ENCODE data around the gene MRPS11.
"Not testable (repeated sequence)": the region's sequence is repeated elsewhere in the genome, so short reads cannot be mapped to it uniquely, and the experiment has no call there.

MRPS11 gene

DNA sequence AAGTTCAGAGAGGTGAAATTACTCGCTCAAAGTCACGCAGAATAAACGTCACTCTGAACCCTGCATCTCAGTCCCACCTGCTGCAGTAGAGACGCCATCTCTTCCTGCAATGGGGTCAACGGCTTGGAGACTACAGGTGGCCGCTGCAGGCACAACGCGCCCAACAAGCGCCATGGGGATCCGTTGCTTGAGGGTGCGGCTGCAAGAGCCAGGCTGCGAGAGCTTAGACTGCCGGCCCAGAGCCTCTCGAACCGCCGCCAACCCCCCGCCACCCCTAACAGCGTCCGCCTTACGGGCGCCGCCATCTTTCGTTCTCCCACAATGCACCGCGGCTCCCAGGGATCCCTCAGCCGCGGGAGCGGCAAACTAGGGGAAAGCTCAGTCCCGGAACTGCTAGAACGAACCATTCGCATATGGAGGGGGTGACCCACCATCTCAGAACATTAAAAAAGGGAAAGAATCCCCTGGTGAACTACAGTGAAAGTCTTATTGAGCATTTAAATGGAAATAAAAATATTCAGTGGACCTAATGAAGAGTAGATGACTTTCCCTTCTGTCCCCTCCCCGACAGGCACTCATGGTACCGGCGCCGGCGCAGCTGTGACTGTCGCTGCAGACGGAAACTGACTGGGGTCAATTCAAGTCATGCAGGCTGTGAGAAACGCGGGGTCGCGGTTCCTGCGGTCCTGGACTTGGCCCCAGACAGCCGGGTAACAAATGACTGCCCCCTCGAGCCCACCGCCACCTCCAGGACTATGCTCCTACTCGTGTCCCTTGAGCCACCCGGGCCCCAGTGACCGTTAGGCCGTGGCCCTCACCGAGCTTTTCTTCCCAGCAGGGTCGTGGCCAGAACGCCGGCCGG is at the start of gene MRPS11, which contains the start of gene MRPL46:
TSS of gene MRPS11 (plus strand) at position 636 of the 862 bp plus-strand sequence. CDS start at position 646, 10 bp downstream.
TSS of gene MRPL46 (minus strand) at position 316 of the 862 bp plus-strand sequence. CDS start at position 305, 11 bp downstream.
- peak; percentile 81 for DNase-seq

GRCh38 chr15:88419830-88420229 is 47.7 kb upstream of the MRPS11 start:
- DNase-seq = no peak

GRCh38 chr15:88423331-88423730 is 44.2 kb upstream of the MRPS11 start:
- DNase-seq = no peak

DNA sequence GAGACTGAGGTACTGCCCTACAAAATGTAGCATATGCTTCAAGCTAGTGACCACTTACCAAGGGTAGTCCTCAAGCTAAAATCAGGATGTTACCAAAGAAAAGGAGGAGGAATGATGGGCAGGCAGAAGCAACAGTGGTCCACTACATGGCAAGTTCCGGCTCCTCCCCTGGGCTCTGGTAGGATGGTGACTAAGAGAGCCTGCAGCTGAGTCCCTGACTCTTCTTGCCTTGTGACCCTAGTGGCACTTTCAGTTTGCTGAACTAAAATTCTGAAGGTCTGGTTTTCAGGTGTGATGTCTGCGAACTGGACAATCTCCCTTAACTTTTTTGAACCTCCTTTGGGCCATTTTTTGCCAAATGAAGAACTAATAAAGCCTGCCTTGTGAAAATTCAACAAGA is 41.2 kb upstream of the MRPS11 start:
- DNase-seq = no peak

- DNase-seq = no peak
Observed at GRCh38 chr15:88428053-88428452, 39.5 kb upstream of the MRPS11 start.

- DNase-seq = no peak
Observed at GRCh38 chr15:88428805-88429605, 38.5 kb upstream of the MRPS11 start.

DNA sequence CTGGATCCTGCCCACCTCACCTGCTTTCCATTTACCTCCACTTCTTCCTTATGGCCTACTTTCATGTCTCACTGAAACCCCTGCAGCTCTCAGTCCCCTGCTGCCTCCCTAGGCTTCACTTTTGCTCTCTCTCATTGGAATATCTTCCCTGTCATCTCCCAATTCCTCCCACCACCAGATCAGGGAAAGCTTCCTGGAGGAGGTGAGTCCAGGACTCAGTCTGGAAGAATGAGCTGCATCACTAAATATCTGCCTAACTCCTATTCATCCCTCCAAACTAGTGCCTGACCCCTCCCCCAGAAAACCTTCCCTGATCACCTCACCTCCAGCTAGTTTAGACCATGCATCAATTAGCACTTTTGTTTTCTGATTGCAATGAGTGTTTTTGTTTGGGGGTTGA is 37.5 kb upstream of the MRPS11 start:
- no peak for DNase-seq

GRCh38 chr15:88431441-88431840 is 36.1 kb upstream of the MRPS11 start:
- no peak for DNase-seq

GRCh38 chr15:88433046-88433685 is 34.3 kb upstream of the MRPS11 start:
- DNase-seq = no peak

DNA sequence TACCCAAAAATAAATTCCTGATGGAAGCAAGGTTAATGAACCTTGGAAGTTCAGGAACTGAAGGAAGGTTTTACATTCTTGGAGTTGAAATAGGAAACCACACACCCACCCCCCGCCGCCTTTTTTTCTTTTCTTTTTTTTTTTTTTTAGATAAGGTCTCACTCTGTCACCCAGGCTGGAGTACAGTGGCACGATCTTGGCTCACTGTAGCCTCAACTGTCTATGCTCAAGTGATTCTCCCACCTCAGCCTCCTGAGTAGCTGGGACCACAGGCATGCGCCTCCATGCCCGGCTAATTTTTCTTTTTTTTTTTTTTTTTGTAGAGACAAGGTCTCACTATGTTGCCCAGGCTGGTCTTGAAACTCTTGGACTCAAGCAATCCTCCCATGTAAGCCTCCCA is 33.4 kb upstream of the MRPS11 start:
- DNase-seq = not testable (repeated sequence)

DNA sequence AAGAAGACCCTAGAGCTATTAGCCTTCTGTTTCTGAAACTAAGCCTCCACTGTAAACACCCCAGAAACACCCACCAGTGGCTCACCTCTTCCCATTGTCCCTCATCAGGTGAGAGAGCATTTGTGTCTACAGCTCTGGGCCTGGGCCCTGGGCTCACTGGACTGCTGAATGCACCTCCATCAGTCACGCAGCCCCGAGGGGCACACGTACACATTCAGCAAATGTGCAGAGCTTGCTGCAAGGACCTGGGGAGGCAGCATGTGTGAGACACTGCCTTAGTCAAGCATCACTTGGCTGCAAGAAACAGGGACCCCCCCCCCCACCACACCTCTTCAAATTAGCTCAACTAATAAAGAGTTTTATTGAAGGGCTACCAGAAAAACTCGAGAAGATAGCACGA is 29.3 kb upstream of the MRPS11 start:
- DNase-seq = no peak

- no peak for DNase-seq
Observed at GRCh38 chr15:88440021-88440420, 27.5 kb upstream of the MRPS11 start.

- DNase-seq = no peak
Observed at GRCh38 chr15:88441076-88441730, 26.3 kb upstream of the MRPS11 start.

DNA sequence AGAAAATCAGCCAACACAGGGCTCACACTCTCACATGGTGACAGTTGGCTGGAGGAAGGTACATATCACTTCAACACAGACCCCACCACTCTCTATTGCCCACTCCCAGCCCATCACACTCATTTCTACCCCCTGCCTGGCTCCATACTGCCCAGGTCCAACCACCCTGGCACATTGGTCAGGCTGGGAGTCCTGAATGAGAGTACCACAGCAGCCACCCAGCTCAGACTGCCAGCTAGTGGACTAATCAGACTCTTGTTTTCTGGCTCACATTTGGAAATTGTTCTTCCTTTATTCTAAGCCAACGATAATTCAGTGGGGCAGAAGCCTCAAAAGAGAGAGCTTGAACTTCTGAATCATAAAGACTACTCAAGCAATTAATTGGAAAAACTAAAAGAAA is 20.3 kb upstream of the MRPS11 start:
- DNase-seq = no peak

- no peak for DNase-seq
Observed at GRCh38 chr15:88447741-88448140, 19.8 kb upstream of the MRPS11 start.

- no peak for DNase-seq
Observed at GRCh38 chr15:88448991-88449461, 18.5 kb upstream of the MRPS11 start.

GRCh38 chr15:88449581-88449980 is 17.9 kb upstream of the MRPS11 start:
- no peak for DNase-seq

DNA sequence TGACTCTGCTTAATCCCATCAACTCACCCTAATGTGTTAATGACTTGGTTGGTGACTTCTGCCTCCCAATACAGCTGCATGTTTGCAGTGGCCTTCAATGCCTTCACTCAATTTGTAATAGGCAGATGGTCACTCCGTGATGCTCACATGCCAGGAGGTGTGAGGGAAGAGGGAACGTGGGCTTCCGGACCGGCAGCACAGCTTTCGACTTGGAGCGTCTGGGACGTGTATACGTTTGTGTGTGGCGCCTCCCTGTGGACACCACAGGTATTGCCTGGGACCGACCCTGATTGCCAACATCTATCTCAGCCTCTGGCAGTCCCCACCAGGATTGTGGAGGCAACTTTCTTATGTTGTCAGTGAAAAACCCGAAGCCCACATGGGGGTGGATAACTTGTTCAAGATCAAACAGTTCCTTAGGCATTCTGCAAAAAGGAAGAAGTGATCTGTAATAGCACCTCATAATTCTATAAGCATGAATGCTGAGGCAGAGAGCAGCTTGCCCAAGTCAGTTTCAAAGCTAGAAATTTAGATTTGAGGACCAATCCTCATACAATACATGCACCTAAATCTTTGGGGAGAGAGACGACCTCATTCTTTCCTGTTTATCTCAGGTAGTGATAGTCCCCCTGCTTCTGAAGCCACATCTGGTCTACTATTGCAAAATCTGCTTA is 17.2 kb upstream of the MRPS11 start:
- peak; percentile 42 for DNase-seq

DNA sequence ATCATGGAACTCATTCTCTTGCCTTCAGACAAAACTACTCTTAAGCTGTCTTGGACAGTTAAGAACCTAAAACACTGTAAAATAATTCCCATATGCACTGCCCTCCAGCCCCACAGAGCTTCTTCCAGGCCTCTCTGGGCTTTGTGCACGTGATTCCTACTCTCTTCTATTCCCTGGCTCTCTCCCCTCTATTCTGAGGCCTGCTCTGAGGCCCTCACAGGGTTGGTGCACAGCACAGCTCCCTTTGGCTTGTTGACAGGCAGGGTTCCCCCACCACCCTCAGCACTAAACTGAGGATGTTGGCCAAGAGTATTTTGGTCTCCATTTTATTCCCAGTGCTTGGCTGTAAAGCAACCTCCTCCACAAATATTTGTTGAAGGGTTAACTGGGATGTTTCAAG is 13.9 kb upstream of the MRPS11 start:
- no peak for DNase-seq

DNA sequence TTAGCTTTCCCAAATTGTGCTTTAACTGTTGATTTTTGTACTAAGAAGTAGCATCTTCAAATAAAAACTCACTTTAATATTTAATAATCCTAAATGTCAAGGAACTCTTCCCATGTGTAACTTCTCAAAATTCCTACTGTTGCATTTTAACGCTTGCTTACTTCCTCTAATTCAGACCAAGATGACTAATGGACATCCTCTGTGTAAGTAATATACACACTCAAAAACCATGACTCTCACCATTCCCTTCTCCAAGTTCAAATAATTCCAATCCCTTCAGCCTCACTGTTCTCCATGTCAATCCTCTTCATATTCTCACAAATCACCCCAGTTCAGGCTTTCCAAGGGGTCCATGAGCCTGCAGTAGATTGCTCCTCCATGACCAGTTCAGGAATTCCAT is 13.3 kb upstream of the MRPS11 start:
- no peak for DNase-seq

DNA sequence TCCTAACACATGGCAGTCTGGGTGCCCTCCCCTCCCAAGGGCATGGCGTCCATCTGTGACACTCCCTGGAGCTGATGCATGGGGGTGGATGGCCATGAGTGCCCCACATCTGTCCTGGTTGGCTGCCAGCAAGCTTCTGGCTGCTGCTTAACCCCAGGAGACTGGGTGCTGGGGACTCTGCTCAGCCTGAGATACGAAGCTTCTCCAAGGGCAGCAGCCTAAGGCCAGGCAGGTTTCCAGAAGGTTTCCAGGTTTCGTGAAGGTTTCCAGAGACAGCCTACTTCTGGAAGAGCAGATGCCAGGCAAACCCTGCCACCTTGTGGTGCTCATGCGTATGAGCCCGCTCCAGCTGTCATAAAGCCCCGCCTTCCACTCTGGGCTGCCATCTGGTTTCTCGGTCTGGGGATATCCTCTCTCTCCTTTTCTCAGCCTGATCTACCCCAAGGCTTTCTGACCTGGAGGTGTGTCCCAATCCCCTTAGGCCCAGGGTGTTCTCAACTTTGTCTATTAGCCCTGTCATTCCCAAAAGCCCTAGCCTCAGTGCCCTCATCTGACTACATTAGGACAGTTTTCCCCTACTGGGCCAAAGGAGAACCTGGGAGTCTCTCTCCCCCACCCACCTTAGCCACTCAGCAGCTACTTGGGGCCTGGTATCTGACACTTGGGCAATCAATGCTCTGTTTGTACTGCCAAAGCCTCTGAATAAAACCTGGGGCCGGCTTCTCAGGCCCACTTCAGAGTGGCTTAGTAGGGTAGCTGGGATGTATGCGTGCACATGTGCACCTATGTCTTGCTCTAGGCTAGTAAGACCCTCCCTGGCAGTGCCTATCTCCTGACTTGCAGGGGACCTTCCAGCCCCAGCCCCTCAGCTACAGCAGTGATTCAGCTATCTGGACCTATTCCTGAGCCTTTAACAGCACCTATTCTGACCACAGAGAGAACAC is 12.4 kb upstream of the MRPS11 start:
- DNase-seq = peak; percentile 37
